Spleen (tissue), 11 donors: Measurements from ENCODE around the gene PTPRT. TPM values are rescaled to one million over a fixed set of nuclear protein-coding genes. Genes with fewer than 3 reads are reported as not detected.

Source experiments
- DNase-seq: peaks from one replicate; pipeline ENCODE4 v3.0.0-alpha.2; 2020
- H3K27ac ChIP-seq, 8 donors: fragments of 200-600 bp; sonication (generic) in 7 of 8; 1 replicate in 4 of 8; 2 replicates in 4 of 8; pipeline versions ENCODE4 v1.5.0 to v1.8.0; 2016 to 2021; ENCODE audit warnings: inconsistent platforms in 4 of 8, mild to moderate bottlenecking in 4 of 8, moderate library complexity in 1 of 8
- H3K27me3 ChIP-seq, 7 donors: fragments of 200-600 bp; sonication (generic) in 6 of 7; replicated peaks in 1 of 7; 1 replicate in 4 of 7; 2 replicates in 3 of 7; pipeline versions ENCODE4 v1.5.0 to v1.8.0; 2016 to 2021; ENCODE audit warnings: inconsistent platforms in 3 of 7, mild to moderate bottlenecking in 1 of 7
- H3K36me3 ChIP-seq, 6 donors: fragments of 200-600 bp; sonication (generic) in 5 of 6; 1 replicate in 4 of 6; 2 replicates in 2 of 6; pipeline versions ENCODE4 v1.5.0 to v1.8.0; 2016 to 2021; ENCODE audit warnings: inconsistent platforms in 2 of 6
- H3K4me1 ChIP-seq, 6 donors: fragments of 200-600 bp; sonication (generic) in 5 of 6; 1 replicate in 3 of 6; 2 replicates in 3 of 6; pipeline versions ENCODE4 v1.5.0 to v1.8.0; 2016 to 2021; ENCODE audit warnings: inconsistent platforms in 3 of 6
- H3K4me3 ChIP-seq, 8 donors: fragments of 200-600 bp; sonication (generic) in 7 of 8; 1 replicate in 4 of 8; 2 replicates in 4 of 8; pipeline versions ENCODE4 v1.5.0 to v1.8.0; 2016 to 2021; ENCODE audit warnings: inconsistent platforms in 4 of 8, mild to moderate bottlenecking in 4 of 8, moderate library complexity in 2 of 8
- H3K9me3 ChIP-seq, 8 donors: fragments of 200-600 bp; sonication (generic) in 7 of 8; 1 replicate in 4 of 8; 2 replicates in 4 of 8; pipeline versions ENCODE4 v1.5.0 to v1.8.0; 2016 to 2021; ENCODE audit warnings: inconsistent platforms in 4 of 8
- CTCF ChIP-seq, 11 experiments: fragments of 200-600 bp in 7 of 11; fragments of 450-650 bp in 4 of 11; sonication (generic) in 4 of 11; IDR thresholded peaks in 8 of 11; conservative IDR thresholded peaks in 3 of 11; 1 replicate in 7 of 11; 2 replicates in 4 of 11; pipeline versions ENCODE4 v1.4.0 to v1.8.0; 2016 to 2021; ENCODE audit warnings: antibody characterized with exemption in 11 of 11, inconsistent platforms in 4 of 11, mild to moderate bottlenecking in 1 of 11
- POLR2A ChIP-seq, 3 donors: fragments of 450-650 bp; IDR thresholded peaks; one replicate each; pipeline ENCODE4 v1.5.1; 2017; ENCODE audit warnings: antibody characterized with exemption in 3 of 3, mild to moderate bottlenecking in 1 of 3
- POLR2AphosphoS5 ChIP-seq, 3 donors: sonication (generic); formaldehyde crosslinking; IDR thresholded peaks; one replicate each; pipeline ENCODE4 v1.5.1; 2017; ENCODE audit warnings: antibody characterized with exemption in 3 of 3
- WGBS, 5 donors: extraction: QIAGEN DNeasy Blood & Tissue Kit in 3 of 5; methylation state at CpG; one replicate each; pipeline versions ENCODE4 v1.1.5 to v1.1.7; 2013 to 2018; 5-methylcytosine and 5-hydroxymethylcytosine counted together
- intact Hi-C: fragments of 100-400 bp; cut with DNase I; formaldehyde crosslinking; loops from one replicate; pipeline ENCODE4 v1.15.0; 2023; ENCODE audit warnings: low total_unique reads
- polyA plus RNA-seq, 3 donors: library from polyadenylated mRNA; stranded (reverse); fragments of 200-250 nt; gene quantifications; one replicate each; pipeline ENCODE4 v1.2.1, GENCODE V29; 2013
- total RNA-seq, 7 donors: library from RNA; depleted of rRNA in 3 of 7; stranded (reverse); fragments of >200 nt in 3 of 7; fragmentation: NEBNext Ultra II Directional in 4 of 7; extraction: Animal tissue kit (Norgen Biotek cat#: 25700) in 4 of 7; gene quantifications; one replicate each; pipeline versions ENCODE4 v1.1.0 to v1.2.1, GENCODE V29; 2016 to 2021
- donor health status: healthy with polysubstance abuse.
- donor health status: DM: no; HTN: no; CAD: no; lungs with moderate emphysema.
- donor health status: DM: no; HTN: no; CAD: no.
- donor health status: Bipolar disorder and iron deficiency.
- donor health status: healthy.
- donor health status: DM: no; HTN: no; CAD: no.
- donor health status: DM: yes; HTN: yes; CAD: no.

Gene PTPRT
- total and polyA plus RNA-seq, 10 donors = 0.02 to 4.7 (median 1.2) TPM

- Histone ChIP-seq H3K4me3 (no peak overlapping the region), H3K36me3 (no peaks in the 10 kb centered on the region), H3K27ac (no peak overlapping the region), H3K9me3 (peaks cover 0 to 20% (median 6%) of the 10 kb centered on the region in 8 donors), H3K4me1 (no peaks in the 10 kb centered on the region), H3K27me3 (no peaks in the 10 kb centered on the region)
- intact Hi-C loops = no loop called here
- 78 to 85% (median 81%) methylated on average over 6 of the region's 6 CpGs for WGBS, 5 donors
- TF ChIP-seq CTCF (IDR thresholded peaks at IDR 0.05 in 8 of 11, conservative IDR thresholded peaks at IDR 0.05 in 3 of 11) (no peak), POLR2A (IDR thresholded peaks at IDR 0.05) (no peak), POLR2AphosphoS5 (IDR thresholded peaks at IDR 0.05) (no peak)
- DNase-seq = no peak
Observed at GRCh38 chr20:42703744-42704143, 486.0 kb downstream of the PTPRT start.

- TF ChIP-seq CTCF (IDR thresholded peaks at IDR 0.05 in 8 of 11, conservative IDR thresholded peaks at IDR 0.05 in 3 of 11) = no peak
- TF ChIP-seq POLR2A (IDR thresholded peaks at IDR 0.05) = no peak
- no peak for TF ChIP-seq POLR2AphosphoS5 (IDR thresholded peaks at IDR 0.05)
- no peak for DNase-seq
- Histone ChIP-seq H3K4me1 (no peaks in the 10 kb centered on the region), H3K4me3 (no peak overlapping the region), H3K27ac (no peak overlapping the region), H3K9me3 (peaks cover 0 to 17% (median 4%) of the 10 kb centered on the region in 8 donors), H3K27me3 (no peaks in the 10 kb centered on the region), H3K36me3 (no peaks in the 10 kb centered on the region)
- WGBS, 5 donors = 63 to 78% (median 75%) methylated on average over 4 of the region's 4 CpGs
- intact Hi-C loops = no loop called here
Observed at GRCh38 chr20:42701948-42702347, 487.8 kb downstream of the PTPRT start.

GRCh38 chr20:42700372-42700771 is 489.3 kb downstream of the PTPRT start:
- Histone ChIP-seq H3K4me1 (no peaks in the 10 kb centered on the region), H3K9me3 (peaks cover 0 to 17% (median 4%) of the 10 kb centered on the region in 8 donors), H3K4me3 (no peak overlapping the region), H3K36me3 (no peaks in the 10 kb centered on the region), H3K27ac (no peak overlapping the region), H3K27me3 (no peaks in the 10 kb centered on the region)
- no peak for DNase-seq
- intact Hi-C loops = no loop called here
- WGBS, 5 donors = 83 to 88% (median 85%) methylated on average over 8 of the region's 8 CpGs
- TF ChIP-seq POLR2AphosphoS5 (IDR thresholded peaks at IDR 0.05) (no peak), POLR2A (IDR thresholded peaks at IDR 0.05) (no peak), CTCF (IDR thresholded peaks at IDR 0.05 in 8 of 11, conservative IDR thresholded peaks at IDR 0.05 in 3 of 11) (no peak)

- H3K4me1 ChIP-seq = no peaks in the 10 kb centered on the region
- H3K27ac ChIP-seq = no peak overlapping the region
- no peak overlapping the region for H3K4me3 ChIP-seq
- no peak for TF ChIP-seq POLR2AphosphoS5 (IDR thresholded peaks at IDR 0.05)
- no peak for TF ChIP-seq CTCF (IDR thresholded peaks at IDR 0.05 in 8 of 11, conservative IDR thresholded peaks at IDR 0.05 in 3 of 11)
- DNase-seq = no peak
- H3K36me3 ChIP-seq = no peaks in the 10 kb centered on the region
- peaks cover 0 to 10% (median under 1%) of the 10 kb centered on the region in 8 donors for H3K9me3 ChIP-seq
- intact Hi-C loops = no loop called here
- 55 to 66% (median 62%) methylated on average over 3 of the region's 3 CpGs for WGBS, 5 donors
- H3K27me3 ChIP-seq = no peaks in the 10 kb centered on the region
Observed at GRCh38 chr20:42697962-42698361, 491.7 kb downstream of the PTPRT start.
